ENCODE results near the gene DACH2.

GRCh38 chrX:86141786-86142185, 6.5 kb upstream of the DACH2 start:
- TF ChIP-seq CTCF (IDR thresholded peaks at IDR 0.05) (no peak), EZH2phosphoT487 (IDR thresholded peaks at IDR 0.05) (no peak)

Measured in neural progenitor cell (in vitro differentiated cells).